GM21619 (cell line): ENCODE results near the gene SCIN.
"Not testable (repeated sequence)": the region's sequence is repeated elsewhere in the genome, so short reads cannot be mapped to it uniquely, and the experiment has no call there.

Experiments used
- ATAC-seq: cut with Tn5 transposase; IDR thresholded peaks from one replicate; pipeline ENCODE4 v1.9.1; 2021; ENCODE audit not compliant: unreplicated experiment

The SCIN gene

DNA sequence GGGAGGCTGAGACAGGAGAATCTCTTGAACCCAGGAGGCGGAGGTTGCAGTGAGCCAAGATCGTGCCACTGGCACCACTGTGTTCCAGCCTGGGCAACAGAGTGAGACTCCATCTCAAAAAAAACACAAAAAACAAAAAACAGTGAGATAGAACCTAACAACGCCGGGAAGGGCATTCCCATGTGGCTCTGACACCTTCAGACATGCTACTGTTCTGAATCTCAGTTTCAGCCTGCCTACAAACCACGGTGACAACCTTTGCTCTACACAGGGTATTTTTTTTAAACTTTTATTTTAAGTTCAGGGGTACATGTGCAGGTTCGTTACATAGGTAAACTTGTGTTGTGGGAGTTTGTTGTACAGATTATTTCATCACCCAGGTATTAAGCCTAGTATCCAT lies 74.7 kb downstream of the SCIN start:
- ATAC-seq = not testable (repeated sequence)

DNA sequence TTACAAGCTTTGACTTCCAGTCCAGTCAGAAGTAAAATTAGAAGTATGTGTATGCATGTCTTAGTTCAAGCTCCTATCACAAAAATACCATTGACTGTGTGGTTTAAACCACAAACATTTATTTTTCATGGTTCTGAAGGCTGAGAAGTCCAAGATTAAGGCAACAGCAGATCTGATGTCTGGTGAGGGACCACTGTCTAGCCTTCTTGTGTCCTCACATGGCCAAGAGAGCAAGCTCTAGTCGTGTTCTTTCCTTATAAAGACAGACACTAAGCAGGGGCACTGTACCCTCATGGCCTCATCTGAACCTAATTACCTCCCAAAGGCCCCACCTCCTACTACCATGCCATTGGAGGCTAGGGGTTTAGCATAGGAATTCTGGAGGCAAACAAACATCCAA lies 75.6 kb downstream of the SCIN start:
- no peak for ATAC-seq

DNA sequence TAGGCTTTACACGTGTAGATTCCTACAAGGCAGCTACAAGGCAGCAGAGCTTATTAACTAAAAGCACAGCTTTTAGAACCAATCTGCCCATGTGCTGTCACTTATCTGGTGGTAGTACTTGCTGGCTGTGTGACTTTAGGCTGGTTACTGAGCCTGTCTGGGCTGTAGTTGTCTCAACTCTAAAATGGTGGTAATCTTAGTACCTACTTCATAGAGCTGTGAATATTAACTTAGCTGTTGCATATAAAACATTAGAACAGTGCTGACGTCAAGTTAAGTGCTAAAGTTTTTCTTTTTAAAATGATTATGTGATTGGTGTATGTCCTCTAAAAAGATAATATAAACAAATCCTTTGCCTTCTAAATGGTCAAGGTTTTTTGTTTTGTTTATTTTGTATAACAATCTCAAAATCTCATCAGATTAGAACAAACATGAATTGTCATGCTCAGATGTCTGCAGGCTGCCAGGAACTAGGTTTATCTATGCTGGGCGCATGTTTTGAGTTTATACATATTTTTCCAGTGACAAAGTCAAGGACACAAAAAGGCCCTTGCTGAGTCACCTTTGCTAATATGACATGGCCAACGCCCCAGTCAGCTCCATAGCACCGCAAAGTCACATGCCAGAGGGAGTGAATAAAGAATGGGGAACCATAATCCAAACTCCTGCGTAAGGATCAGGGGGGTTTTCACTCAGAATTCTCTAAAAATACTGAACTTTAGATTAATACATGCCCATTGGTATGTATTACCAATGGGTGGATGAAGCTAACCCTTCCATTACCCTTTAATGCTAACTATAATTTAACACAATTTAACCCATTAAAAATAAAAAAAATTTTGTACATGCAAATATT lies 77.1 kb downstream of the SCIN start:
- no peak for ATAC-seq

DNA sequence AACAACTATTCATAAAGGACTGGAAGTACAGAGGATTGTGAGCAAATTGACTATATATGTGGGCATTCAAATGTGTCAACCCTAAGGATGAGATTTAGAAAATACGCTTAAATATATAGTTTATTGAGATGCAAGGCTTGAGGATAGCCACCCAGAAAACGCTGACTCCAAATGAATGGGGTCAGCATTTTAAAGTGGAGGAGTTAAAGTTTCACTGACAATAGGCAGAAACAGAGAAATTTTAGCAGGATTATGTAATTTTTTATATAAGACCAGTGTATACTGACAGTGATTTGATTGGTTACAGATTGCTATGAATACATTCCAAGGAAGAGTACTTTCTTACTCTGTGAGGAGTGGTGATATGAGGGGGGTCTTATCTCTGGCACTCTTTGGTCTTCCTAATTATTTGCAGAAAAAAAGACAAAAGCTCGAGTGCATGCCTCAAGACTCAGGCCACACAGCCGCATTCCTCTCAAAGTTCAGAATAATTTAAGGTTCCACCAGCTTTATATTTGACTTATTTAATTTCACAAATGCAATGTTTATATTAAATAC lies 78.3 kb downstream of the SCIN start:
- ATAC-seq = no peak

DNA sequence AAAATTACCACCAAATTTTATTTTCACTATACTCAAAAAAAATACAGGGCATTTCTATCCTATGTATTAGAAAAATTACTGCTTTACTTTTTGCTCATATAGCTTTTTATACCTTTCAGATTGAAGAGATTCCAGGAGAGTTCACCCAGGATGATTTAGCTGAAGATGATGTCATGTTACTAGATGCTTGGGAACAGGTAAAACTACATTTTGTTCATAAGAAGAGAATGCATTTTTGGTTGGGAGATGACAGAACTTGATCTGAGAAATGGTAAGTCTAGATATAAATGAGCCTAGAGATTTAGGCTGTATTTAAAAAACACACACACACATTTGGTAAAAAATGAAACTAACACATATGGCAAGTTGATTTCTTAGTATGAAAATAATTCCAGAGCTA lies 78.8 kb downstream of the SCIN start:
- no peak for ATAC-seq

DNA sequence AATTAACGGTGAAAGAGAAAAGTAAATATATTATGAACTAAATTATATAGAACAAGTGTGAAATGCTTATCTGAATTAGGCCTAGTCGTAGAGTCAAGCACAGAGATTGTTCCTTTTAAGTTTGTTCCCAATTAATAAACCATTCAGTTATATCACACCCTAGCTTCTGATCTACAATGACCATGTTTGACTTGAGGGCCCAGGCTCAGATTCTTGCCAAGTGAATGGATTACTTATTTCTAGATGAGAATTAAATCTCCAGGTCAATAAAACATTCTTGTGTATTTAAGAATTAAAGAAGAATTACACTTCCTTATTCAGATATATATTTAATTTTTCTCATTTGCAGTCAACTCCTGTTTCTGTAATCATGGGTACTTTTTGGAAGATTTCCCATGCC lies 79.6 kb downstream of the SCIN start:
- no peak for ATAC-seq

DNA sequence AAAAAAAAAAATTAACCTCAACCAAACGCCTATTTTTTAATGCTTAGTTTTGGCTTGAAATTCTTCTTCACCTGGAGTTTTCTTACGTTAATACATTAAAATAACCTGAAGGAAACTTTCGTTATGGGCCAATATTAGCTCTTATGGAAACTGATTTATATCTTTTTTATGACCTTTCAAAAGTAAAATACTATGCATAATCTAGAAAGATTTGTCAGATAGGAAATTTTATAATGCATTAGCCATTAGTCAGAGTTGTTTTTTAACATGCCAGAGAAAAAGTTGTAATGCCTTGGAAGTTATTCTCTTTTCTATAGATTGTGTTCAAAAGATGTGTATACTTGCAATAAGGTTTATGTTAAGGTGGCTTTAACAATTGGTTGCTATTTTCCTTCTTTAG lies 82.6 kb downstream of the SCIN start:
- no peak for ATAC-seq

DNA sequence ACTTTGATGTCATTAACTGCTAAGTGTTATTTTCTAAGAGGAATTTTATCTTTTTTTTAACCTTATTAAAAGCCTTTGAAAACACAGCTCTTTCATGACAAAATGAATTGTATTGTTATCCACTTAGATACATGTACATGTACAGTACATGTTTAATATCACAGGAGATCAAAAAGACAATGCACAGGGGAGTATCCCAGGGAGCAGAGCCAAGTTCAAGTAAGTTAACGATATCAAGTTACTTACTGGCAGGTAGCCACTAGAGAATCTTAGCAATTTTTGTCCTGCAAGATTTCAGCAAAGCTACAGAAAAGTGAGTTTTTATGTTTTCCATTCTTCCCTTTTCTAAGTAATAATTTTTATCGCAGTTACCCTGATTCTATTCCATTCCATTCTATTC lies 83.0 kb downstream of the SCIN start:
- no peak for ATAC-seq

DNA sequence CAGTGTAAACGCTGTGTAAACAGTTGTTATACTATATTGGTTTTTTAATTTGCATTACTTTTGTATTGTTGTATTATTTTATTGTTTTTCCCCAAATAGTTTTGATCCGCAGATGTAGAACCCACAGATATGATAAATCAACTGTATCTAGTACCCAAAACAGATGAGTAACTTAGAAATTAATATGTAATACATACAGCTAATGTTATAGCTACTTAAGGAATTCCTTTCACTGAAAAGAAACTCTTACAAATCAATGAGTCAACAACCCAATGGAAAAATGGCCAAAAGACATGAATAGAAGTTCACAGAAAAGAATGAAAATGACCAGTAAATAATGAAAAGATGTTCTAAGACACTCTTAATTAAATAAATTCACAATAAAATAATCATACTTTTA lies 84.6 kb downstream of the SCIN start:
- ATAC-seq = no peak

DNA sequence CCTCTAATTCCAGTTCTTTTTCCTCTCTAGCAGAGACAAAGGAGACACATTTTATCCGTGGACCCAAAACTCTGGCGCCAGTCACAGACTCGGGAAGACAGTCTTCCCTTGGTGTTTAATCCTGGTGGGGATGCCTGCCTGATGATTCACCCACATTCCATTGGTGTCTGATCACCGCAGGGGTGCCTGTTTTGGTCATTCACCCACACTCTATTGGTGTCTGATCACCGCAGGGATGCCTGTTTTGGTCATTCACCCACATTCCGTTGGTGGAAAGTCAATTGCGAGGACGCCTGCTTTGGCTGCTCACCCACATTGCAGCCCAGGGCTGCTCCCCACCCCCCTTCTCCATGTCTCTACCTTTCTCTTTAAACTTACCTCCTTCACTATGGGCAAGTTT lies 89.9 kb downstream of the SCIN start:
- not testable (repeated sequence) for ATAC-seq

DNA sequence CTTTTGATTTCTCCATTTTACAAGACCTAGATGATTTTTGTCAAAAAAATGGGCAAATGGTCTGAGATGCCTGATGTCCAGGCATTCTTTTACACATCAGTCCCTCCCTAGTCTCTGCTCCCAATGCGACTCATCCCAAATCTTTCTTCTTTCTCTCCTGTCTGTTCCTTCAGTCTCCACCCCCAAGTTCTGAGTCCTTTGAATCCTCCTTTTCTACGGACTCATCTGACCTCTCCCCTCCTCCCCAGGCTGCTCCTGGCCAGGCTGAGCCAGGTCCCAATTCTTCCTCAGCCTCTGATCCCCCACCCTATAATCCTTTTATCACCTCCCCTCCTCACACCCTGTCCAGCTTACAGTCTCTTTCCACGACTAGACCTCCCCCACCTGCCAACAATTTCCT lies 90.5 kb downstream of the SCIN start:
- ATAC-seq = not testable (repeated sequence)

DNA sequence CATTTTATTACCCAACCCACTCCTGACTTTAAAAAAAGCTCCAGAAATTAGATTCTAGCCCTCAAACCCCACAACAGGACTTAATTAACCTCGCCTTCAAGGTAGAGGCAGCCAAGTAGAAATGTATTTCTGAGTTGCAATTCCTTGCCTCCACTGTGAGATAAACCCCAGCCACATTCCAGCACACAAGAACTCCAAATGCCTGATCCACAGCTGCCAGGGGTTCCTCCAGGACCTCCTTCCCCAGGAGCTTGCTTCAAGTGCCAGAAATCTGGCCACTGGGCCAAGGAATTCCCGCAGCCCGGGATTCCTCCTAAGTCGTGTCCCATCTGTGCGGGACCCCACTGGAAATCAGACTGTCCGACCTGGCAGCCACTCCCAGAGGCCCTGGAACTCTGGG lies 91.1 kb downstream of the SCIN start:
- ATAC-seq = no peak

DNA sequence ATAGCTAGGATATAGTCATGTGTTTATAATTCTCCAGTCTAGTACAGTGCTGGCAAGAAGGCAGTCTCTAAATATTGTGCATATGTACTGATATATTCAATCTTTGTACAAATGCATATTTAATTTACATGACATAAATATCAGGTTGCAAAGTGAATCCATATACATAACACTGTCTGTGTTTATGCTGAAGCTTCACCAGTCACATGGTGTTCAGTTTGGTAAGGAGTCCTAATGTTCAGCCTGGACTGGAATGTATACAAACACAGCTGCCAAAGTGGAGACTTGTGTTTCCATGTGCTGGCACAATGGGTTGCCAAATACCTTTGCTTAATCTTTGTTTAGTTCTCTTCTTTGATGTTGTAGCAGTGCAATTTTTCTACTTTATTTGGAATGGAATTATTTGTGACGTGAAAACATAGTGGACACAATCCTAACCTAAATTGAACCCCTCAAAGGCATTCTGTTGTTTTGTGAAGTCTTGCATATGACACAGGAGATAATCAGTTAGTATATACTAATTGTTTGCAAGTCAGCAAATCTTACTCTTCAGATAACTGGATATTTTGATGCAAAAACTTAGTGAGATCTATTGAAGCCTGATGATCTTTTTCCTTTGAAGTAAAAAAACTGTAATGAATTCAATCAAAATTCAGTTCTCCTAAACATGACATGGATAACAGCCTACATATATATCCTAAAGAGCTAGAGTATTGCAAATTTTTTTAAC lies 99.6 kb downstream of the SCIN start:
- no peak for ATAC-seq

DNA sequence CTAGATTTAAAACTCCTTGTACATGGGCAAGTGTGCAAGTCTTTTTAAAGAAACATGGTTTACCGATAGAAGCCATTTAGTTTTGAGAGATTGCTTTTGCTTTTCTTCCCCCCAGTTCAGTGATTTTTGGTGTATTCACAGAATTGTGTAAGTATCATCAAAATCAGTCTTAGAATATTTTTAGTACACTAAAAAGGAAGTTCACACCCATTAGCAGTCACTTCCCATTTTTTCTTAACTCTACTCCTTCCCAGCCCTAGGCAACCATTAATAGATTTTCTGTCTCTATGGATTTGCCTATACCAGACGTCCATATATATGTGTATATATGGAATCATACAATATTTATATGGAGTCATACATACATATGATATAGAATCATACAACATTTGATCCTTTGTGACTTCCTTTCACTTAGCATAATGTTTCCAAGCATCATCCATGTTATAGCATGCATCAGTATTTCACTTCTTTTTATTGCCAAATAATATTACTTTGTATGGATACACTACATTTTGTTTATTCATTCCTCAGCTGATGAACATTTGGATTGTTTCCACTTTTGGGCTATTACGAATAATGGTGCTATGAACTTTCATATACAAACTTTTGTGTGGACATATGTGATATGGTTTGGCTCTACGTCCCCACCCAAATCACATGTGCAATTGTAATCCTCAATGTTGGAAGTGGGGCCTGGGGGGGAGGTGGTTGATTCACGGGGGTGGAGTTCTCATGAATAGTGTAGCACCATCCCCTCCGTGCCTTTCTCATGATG lies 100.4 kb downstream of the SCIN start:
- ATAC-seq = no peak

DNA sequence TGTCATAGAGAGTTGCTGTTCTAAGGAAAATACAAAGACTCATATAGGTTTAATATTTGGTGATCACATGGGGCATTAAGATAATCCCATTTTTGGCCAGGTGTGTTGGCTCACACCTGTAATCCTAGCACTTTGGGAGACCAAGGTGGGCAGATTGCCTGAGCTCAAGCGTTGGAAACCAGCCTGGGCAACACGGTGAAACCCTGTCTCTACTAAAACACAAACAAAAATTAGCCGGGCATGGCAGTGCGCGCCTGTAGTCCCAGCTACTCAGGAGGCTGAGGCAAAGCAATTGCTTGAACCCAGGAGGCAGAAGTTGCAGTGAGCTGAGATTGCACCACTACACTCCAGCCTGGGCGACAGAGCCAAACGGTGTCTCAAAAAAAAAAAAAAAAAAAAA lies 102.9 kb downstream of the SCIN start:
- not testable (repeated sequence) for ATAC-seq

DNA sequence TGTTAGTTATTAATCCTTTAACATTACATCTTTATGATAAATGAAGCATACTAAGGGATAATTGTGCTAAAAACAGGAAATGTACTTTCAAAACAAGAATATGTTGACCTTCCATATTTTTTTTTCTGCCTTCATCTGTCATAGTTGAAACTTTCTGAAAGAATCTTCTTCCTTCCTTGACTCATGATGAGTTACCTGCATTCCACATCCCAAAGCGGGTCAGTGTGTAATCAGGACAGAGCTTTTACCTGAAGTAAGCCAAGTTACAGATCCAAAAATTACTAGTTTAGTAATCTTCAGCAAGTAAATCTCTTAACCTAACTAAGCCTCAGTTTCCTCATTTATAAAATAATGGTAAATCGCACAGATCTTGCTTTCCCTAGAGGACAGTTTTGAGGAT lies 103.5 kb downstream of the SCIN start:
- no peak for ATAC-seq

DNA sequence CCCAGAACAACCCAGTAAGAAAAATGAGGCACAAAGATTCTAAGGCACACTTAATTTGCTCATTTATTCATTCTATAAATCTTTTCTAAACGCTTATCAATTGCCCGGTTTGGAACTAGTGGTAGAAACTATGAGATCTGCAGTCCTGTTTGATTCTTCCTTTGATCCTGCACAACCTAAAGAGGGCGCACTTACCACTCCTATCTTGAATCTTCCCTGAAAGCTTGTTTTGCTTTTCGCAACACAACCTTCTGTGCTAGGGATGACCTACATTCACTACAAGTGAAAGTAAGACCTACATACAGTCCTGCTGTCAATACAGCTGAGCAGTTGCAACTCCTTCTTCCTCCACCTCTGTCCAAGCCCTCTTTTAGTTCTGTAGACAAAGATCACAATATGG lies 104.3 kb downstream of the SCIN start:
- no peak for ATAC-seq

DNA sequence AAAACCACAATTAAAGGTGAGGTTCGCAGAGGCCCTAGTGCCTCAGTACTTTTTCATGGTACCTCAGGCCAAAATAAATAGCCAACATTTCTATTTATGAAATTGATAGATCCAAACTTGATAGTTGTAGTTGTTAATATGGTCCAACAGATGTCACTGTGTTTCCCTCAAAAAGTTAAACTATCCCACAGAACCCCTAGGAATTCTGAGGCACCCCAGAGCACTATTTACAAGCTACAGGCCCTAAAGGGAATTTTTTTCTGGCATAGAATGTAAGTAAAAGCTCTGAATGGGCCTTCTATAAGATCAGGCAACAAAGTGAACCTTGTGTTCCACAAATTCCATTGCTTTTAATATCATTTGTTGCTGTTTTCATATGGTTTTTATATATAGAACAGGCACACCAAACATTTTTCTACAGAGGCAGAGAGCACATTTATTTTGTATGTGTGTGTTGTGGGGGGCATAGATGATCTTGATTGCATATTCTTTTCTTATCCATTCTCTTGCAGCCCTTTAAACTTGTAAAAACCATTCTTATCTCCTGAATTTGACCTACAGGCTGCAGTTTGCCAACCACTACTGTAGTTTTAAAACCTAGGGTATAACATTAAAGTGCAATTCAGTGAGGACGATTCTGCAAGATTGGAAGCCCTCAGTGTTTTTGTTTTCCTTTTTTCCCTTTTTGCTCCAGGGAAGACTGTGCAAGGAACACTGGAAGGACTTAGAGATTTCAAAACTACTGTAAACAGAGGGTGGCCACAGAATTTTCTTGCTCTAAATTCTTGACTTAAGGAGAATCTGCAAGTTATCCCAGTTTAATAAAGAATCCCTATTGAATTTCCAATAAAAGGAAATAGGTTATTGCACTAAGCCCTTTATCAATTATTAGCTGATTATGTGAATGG lies 113.4 kb downstream of the SCIN start:
- ATAC-seq = no peak

DNA sequence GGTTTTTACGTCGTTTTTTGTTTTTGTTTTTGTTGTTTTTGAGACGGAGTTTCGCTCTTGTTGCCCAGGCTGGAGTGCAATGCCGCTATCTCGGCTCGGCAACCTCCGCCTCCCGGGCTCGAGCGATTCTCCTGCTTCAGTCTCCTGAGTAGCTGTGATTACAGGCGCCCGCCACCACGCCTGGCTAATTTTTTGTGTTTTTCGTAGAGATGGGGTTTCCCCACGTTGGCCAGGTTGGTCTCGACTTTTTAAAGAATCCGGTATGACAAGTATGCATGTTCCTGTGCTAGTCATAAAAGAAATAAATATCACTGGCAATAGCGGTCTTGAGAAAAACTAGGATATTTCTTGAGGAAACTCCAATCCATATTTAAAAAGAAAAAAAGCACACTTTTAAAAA lies 114.2 kb downstream of the SCIN start:
- ATAC-seq = no peak

DNA sequence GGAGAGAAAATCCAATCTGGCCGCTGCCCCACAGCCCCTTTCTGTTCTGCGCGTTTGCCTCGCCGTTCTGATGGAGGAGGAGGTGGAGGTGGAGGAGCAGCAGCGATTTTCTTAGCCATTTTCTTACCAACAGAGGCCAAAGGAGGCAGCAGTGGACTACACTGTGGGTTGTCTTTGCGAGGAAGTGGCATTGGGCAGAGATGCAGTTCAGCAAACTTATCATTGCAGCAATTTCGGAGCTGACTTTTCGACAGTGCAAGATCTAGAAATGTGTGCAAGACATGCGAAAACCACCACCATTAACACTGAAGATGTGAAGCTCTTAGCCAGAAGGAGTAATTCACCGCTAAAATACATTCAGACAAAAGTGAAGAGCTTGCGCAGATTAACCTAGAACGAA lies 115.0 kb downstream of the SCIN start:
- ATAC-seq = no peak
